Measurements from ENCODE around the gene VIPR1.

- no peak for TF ChIP-seq CTCF (IDR thresholded peaks at IDR 0.05)
- no peak for TF ChIP-seq POLR2AphosphoS5 (IDR thresholded peaks at IDR 0.05)
- no peak for TF ChIP-seq POLR2A (IDR thresholded peaks at IDR 0.05)
- TF ChIP-seq EP300 (IDR thresholded peaks at IDR 0.05) = no peak
These were observed 945 bp downstream of the VIPR1 start for GRCh38 chr3:42503251-42503924.
